HG03196 (cell line): ENCODE results near the gene TCEAL1.
"Not testable (repeated sequence)": the region's sequence is repeated elsewhere in the genome, so short reads cannot be mapped to it uniquely, and the experiment has no call there.

Experiments used
- ATAC-seq: cut with Tn5 transposase; IDR thresholded peaks from one replicate; pipeline ENCODE4 v1.9.1; 2021; ENCODE audit not compliant: unreplicated experiment

Gene TCEAL1

DNA sequence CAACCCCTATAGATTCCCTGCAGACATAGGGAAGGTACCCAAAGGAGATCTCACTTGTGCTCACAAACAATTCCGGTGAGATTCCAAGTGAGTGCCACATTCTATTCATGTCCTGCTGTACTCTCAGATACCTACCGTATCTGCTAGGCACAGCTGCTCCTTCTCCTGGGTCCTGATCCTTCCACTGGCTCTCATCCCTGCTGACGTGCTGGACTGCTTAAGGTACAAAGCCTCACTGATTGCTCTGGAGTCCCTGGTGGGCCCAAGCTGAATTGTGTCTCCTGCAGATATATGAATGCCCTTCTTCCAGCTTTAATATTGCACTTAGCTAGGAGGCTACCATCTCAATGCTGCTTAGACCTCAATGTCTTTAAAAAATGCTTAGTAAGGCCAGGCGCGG lies 2.4 kb downstream of the TCEAL1 start:
- no peak for ATAC-seq

DNA sequence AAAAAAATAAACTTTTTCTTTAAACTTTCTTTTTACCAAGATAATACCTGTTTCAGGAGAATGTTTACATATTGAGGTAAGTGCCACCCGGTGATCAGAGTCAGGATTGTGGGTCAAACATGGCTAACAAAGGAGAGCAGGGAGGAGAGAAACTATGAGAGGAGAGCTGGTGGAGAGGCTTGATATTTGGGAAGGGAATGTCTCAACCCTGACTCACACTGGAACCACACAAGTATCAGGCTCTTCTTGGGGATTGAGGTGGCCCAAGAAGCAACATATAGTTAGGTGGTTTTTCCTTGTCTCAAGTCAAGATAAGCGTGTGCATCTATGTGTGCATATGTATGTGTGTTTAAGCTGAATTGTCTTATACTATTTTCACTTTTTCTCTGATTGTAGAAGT lies 6.7 kb downstream of the TCEAL1 start:
- no peak for ATAC-seq

DNA sequence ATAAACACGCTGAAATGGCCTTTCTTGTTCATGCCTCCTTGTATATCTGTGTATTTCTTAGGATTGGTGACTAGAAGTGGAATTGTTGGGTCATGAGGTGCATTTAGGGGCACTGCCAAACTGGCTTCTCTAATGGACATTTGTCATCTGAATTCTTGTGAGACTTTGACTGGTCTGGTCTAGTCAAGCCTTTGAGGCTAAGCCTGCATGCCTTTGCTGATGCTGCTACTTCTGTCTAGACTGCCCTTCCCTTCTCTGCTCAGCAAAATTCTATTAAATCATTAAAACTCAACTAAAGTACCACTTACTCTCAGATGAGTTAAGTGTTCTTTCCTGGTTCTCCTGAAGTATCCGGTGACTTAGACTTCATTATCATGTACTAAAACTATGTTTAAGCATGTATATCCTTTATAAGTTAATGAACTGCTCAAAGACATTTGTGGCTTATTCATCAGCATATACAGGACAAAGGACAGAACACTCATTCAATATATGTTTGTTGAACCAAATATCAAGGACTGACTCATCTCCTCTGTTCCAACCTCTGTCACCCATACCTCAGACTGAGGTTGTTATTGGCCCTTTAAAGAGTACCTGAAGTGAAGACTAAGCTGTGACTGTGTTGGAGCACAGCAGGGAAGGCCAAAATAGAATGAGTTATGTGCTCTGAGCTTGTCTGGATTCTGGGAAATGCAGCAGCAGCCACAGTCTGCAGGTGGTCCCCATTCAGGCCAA lies 9.0 kb downstream of the TCEAL1 start:
- ATAC-seq = no peak

DNA sequence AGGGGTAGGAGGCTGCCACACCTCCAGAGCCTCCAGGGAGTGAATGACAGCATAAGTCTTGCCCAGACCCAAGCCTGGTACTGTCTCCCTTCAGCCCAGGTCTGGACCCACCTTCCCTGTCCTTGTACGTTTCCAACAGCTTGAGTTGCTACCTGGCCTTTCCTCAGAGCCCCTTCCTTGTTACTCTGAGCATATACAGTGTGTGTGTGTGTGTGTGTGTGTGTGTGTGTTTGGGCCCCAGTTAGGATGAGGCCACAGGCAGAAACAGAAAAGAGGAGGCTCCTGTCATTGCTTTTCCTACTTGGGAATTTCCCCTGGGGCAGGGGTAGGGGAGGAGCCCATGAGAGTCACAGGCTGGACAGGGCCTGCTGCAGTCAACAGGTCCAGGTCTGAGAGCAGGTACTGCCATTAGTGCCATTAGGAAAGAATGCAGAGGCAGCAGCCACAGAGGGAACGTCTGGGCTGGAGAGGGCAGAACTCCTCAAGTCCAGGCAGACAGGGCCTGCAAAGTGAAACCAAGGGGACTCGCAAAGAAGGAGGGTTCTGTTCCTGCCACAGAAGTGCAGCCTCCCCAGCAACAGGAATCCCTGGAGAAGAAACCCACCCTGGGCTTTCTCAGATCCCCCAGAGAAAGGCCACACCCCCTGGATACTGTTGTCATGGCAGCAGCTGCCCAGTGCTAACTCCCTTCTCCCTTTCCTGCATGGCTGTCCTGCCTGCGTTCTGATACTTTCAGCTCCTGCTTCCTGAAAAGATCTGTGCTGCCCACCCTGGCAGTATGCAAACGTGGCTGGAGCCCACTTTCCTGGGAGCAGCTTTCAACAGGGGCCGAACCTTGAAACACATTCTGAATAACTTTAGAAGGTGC lies 9.9 kb downstream of the TCEAL1 start:
- not testable (repeated sequence) for ATAC-seq

GRCh38 chrX:103640401-103641155 lies 11.8 kb downstream of the TCEAL1 start:
- ATAC-seq = no peak

DNA sequence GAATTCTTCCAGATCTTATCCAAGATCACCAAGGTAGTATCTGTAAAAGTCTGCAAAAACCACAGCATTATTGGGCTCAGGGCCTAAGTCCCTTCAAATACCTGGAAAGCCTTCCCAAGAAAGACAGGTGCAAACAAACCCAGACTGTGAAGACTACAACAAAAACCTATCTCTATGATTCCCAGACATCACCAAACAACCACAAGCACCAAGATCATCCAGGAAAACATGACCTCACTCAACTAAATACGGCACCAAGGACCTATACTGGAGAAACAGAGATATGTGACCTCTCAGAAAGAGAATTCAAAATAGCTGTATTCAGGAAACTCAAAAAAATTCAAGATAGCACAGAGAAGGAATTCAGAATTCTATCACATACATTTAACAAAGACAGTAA lies 15.3 kb downstream of the TCEAL1 start:
- no peak for ATAC-seq

GRCh38 chrX:103647630-103648029 lies 18.9 kb downstream of the TCEAL1 start:
- no peak for ATAC-seq

DNA sequence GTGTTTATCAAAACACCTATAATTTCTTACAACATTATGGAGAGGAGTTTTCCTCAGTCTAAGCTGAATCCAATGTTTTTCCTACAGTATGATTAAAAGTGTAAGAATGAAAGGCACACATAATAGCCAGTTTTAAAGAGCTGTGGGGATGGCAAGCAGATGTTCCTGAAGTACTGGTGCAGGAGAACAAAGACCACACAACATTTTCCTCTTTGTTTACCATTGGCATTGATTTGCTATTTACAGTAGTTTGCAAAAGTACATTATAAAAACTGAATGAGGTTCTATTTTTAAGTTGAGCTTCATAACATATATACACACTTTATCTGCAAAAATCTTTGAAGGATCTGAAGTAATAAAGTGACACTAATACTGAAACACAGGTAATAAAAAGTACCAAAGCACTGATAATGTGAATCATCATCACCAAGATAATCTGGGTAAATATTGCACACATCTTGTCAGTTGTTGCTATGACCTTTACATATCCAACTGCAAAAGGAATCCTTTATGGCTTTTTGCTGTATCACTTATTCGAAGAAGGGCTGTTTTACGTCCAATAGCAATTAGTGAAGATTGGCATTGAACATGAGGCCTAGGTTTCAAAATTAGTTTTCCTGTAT lies 22.5 kb downstream of the TCEAL1 start:
- ATAC-seq = no peak

- not testable (repeated sequence) for ATAC-seq
Observed at GRCh38 chrX:103655230-103656000, 26.6 kb downstream of the TCEAL1 start.

- ATAC-seq = no peak
Observed at GRCh38 chrX:103656617-103657016, 27.8 kb downstream of the TCEAL1 start.

- ATAC-seq = not testable (repeated sequence)
Observed at GRCh38 chrX:103657066-103657465, 28.3 kb downstream of the TCEAL1 start.

DNA sequence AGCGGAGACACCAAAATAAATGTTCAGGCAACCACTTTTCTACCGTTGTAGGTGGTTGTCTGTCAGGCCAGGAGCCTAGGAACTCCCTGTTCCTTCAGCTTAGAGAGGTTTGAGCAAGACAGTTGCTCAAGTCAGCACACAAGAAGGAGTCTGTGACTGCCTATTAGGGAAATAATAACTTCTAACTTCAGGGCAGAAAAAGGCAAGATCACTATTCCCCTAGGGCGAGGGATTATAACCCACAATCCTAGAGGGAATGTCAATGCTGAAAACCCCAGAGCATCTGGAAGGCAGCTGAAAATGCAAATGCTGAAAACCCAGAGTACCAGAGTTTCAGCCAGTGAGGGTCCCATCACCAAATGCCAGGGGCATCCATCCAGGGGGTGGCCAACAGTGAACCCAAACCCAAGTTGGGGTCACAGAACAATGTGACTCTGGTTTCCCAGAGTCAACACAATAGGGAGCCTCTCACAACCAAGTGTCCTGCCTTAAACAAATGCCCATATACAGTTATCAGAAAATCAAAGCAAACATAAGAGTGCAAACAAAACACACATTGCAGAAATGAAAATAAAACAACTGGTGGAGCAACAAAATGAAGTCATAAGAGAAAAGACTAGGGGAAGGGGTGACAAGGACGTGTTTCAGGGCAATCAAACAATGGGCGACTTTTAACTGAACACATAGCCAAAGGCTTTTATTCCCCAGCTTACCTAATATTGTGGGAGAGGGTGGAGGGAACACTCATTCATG lies 30.1 kb downstream of the TCEAL1 start:
- ATAC-seq = no peak

- ATAC-seq = not testable (repeated sequence)
Observed at GRCh38 chrX:103659460-103659859, 30.7 kb downstream of the TCEAL1 start.

DNA sequence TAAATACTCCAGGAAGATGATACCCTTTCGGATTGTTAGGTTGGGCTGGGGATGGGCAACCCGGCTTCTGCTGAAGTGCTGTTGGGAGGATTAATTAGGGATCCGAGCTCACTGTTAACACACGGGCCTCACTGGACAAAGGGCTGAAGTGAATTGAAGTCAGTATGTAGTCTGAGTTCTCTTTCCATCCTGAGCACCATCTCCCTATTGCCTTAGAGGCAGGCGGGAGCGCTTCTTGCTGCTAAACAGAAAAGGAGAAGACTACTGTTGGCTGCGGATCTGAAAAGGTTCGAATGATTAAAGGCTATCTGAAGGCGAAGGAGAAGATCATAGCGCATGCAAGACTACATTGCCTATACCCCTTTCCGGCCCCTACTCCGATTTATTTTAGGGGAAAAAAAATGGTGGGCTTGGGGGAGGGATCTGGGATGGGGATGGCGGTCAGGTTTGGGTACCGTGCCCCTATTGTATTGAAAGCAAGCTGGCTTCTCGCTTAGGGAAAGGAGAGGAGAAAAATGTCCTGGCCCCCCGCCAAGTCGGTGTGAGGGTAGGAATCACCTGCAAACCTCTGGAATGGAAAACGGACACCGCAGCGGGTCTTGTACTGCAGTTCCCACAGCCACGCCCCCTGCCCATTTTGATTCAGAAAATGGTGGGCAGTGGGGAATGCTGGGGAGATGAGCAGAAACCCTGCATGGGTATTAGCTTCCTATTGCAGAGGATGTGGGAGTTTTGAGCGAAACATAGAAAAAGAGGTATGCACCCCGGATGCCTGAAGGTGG lies 35.4 kb downstream of the TCEAL1 start:
- ATAC-seq = no peak

DNA sequence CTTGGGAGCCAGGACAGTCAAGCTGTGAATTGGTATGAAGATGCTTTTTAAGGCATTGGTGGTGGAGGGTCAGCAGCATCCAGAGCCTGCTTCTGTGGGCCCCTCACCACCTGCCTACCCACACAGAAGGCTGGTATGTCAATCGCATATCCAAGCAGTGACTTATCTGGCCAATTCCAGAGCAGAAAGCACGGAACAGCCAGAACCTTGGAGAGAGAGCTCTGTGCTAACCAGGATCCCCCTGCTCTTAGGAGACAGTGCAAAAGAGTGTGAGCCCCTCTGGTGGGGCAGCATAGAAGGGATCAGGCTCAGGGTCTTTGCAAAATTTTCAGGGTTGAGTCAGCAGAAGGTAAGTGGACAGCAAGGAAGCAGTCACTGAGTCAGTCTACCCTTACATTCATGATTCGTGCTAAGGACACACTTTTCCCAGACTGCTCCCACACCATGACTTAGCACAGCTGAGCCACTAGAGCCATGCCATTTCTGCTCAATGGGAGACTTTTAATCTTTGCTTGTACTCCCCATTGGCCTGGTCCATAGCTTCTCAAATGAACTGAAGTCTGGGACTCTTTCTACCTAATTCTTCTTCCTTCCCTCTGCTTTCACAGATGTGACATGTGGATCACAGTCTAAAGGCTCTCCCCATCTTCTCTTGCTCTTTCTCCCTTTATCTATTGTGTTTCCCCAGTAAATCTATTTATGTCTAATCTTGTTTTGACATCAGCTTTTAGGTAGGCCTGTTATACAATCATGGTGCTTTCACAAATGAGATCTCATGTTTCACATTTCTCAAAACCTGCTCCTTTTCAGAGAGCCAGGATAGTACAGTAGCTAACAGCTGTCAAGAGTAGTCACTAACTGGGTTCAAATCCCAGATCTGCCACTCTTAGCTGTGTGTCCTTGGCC lies 37.7 kb downstream of the TCEAL1 start:
- no peak for ATAC-seq

GRCh38 chrX:103669745-103670144 lies 41.0 kb downstream of the TCEAL1 start:
- ATAC-seq = no peak

DNA sequence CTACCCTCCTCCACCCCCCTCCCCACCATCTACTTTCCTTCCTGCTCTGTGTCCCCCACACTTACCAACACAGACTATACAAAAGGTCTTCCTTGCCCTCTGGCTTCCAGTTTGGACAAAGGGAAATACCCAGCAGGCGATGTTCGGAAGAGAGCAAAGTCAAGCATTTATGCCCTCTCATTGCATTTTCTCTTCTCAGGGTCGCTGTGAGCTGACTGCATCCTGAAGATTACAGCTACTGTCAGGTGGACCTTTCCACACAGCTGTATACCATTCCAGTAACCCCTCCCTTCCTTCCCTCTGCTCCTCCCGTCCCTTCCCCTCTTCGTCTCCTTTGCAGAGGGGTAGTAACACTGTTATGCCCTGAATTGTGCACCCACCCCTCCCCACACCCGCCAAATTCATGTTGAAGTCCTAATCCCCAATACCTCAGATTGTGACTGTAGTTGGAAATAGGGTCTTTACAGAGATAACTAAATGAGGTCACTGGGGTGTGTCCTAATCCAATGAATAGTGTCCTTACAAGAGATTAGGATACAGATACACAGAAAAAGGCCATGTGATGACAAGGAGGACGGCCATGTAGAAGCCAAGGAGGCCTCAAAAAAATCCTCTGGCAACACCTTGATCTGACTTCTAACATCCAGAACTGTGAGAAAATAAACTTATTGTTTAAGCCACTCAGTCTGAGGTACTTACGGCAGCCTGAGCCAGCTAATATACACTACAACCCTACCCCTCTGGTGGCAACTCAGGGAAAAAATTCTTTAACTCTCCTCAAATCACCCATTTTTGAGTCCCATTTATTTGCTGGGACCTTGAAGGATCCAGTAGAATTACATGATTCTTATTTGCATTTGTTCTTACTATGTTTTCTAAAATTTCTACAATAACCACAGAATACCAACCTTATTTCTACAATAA lies 46.0 kb downstream of the TCEAL1 start:
- no peak for ATAC-seq
